Measurements from ENCODE around the gene TBXAS1.

Gene TBXAS1

GRCh38 chr7:139972029-139972428 lies 143.0 kb downstream of the TBXAS1 start:
- no peak for DNase-seq (ENCODE audit: low spot score)
- in situ Hi-C loops (cut with MboI; ENCODE audit: low sequenced_read_pairs, unreplicated experiment), result no loop called here
- no peak for TF ChIP-seq CTCF (IDR thresholded peaks at IDR 0.05; ENCODE audit: borderline replicate concordance, control extremely low read depth, extremely low read depth, insufficient read depth, missing control alignments)

GRCh38 chr7:139973101-139974050 lies 144.3 kb downstream of the TBXAS1 start:
- TF ChIP-seq CTCF (IDR thresholded peaks at IDR 0.05; ENCODE audit: borderline replicate concordance, control extremely low read depth, extremely low read depth, insufficient read depth, missing control alignments), result no peak
- in situ Hi-C loops (cut with MboI; ENCODE audit: low sequenced_read_pairs, unreplicated experiment), result no loop called here
- DNase-seq (ENCODE audit: low spot score), result no peak

GRCh38 chr7:139974179-139974811 lies 145.2 kb downstream of the TBXAS1 start:
- DNase-seq (ENCODE audit: low spot score), result no peak
- no peak for TF ChIP-seq CTCF (IDR thresholded peaks at IDR 0.05; ENCODE audit: borderline replicate concordance, control extremely low read depth, extremely low read depth, insufficient read depth, missing control alignments)
- in situ Hi-C loops (cut with MboI; ENCODE audit: low sequenced_read_pairs, unreplicated experiment), result no loop called here

- DNase-seq (ENCODE audit: low spot score), result no peak
- no peak for TF ChIP-seq CTCF (IDR thresholded peaks at IDR 0.05; ENCODE audit: borderline replicate concordance, control extremely low read depth, extremely low read depth, insufficient read depth, missing control alignments)
- in situ Hi-C loops (cut with MboI; ENCODE audit: low sequenced_read_pairs, unreplicated experiment), result no loop called here
Measured at GRCh38 chr7:139976055-139976837, 147.2 kb downstream of the TBXAS1 start.

GRCh38 chr7:139976838-139977656 lies 148.0 kb downstream of the TBXAS1 start:
- in situ Hi-C loops (cut with MboI; ENCODE audit: low sequenced_read_pairs, unreplicated experiment), result no loop called here
- no peak for DNase-seq (ENCODE audit: low spot score)
- no peak for TF ChIP-seq CTCF (IDR thresholded peaks at IDR 0.05; ENCODE audit: borderline replicate concordance, control extremely low read depth, extremely low read depth, insufficient read depth, missing control alignments)

Measured in GM13976 (cell line).